GM12892 (cell line): ENCODE measurements around the gene UBASH3B.

ENCODE experiments used
- DNase-seq: peaks from one replicate; pipeline ENCODE4 v3.0.0; 2011; ENCODE audit not compliant: insufficient read length
- FAIRE-seq: peaks from 2 replicates; lab custom pipeline; 2011; peaks lifted over from hg19 to GRCh38; lab: Jason Lieb, UNC
- POLR2A ChIP-seq: IDR thresholded peaks from 2 replicates; pipeline ENCODE4 v1.6.1; 2011; ENCODE audit warnings: low read depth, low read length, control low read depth
- POLR2AphosphoS5 ChIP-seq: IDR thresholded peaks from 2 replicates; pipeline ENCODE4 v1.6.1; 2011; ENCODE audit warnings: low read depth, low read length, control low read depth
- TAF1 ChIP-seq: IDR thresholded peaks from 2 replicates; pipeline ENCODE4 v1.6.1; 2011; ENCODE audit warnings: low read depth, mild to moderate bottlenecking, control low read depth, low read length, borderline replicate concordance

Gene UBASH3B

GRCh38 chr11:122700666-122701065 is 45.1 kb downstream of the UBASH3B start:
- TF ChIP-seq TAF1 (no peak), POLR2AphosphoS5 (no peak)
- peak; percentile 91 for FAIRE-seq
- DNase-seq, result no peak

- TF ChIP-seq TAF1, result no peak
- no peak for TF ChIP-seq POLR2A
- TF ChIP-seq POLR2AphosphoS5, result no peak
- no peak for FAIRE-seq
- no peak for DNase-seq
Observed at GRCh38 chr11:122701143-122701542, 45.6 kb downstream of the UBASH3B start.

- TF ChIP-seq POLR2A (no peak), TAF1 (no peak), POLR2AphosphoS5 (no peak)
- no peak for FAIRE-seq
- no peak for DNase-seq
Observed at GRCh38 chr11:122703541-122704272, 48.2 kb downstream of the UBASH3B start.

- no peak for FAIRE-seq
- TF ChIP-seq POLR2AphosphoS5 (no peak), TAF1 (no peak), POLR2A (no peak)
- DNase-seq, result no peak
Observed at GRCh38 chr11:122705396-122705795, 49.9 kb downstream of the UBASH3B start.

- DNase-seq (no peak), FAIRE-seq (peak; percentile 33)
- TF ChIP-seq POLR2A (no peak), TAF1 (no peak), POLR2AphosphoS5 (no peak)
Observed at GRCh38 chr11:122706291-122707088, 51.0 kb downstream of the UBASH3B start.

- DNase-seq, result no peak
- no peak for TF ChIP-seq TAF1
- TF ChIP-seq POLR2AphosphoS5, result no peak
- TF ChIP-seq POLR2A, result no peak
- peak; percentile 27 for FAIRE-seq
Observed at GRCh38 chr11:122707111-122707510, 51.6 kb downstream of the UBASH3B start.

GRCh38 chr11:122707901-122708300 is 52.4 kb downstream of the UBASH3B start:
- DNase-seq (no peak), FAIRE-seq (no peak)
- TF ChIP-seq POLR2A (no peak), POLR2AphosphoS5 (no peak), TAF1 (no peak)

GRCh38 chr11:122709039-122709760 is 53.7 kb downstream of the UBASH3B start:
- TF ChIP-seq POLR2AphosphoS5 (no peak), POLR2A (no peak), TAF1 (no peak)
- no peak for FAIRE-seq
- no peak for DNase-seq

GRCh38 chr11:122711362-122711761 is 55.8 kb downstream of the UBASH3B start:
- DNase-seq (no peak), FAIRE-seq (no peak)
- TF ChIP-seq POLR2AphosphoS5 (no peak), TAF1 (no peak), POLR2A (no peak)

- DNase-seq (no peak), FAIRE-seq (no peak)
- TF ChIP-seq POLR2AphosphoS5 (no peak), POLR2A (no peak), TAF1 (no peak)
Observed at GRCh38 chr11:122711831-122712381, 56.4 kb downstream of the UBASH3B start.

GRCh38 chr11:122714004-122714403 is 58.5 kb downstream of the UBASH3B start:
- DNase-seq (peak; percentile 33), FAIRE-seq (peak; percentile 96)
- TF ChIP-seq TAF1 (no peak), POLR2A (no peak), POLR2AphosphoS5 (no peak)
